Erythroblast (primary cell): ENCODE results near the gene ACP4.

Experiments used
- GATA1 ChIP-seq: IDR thresholded peaks from 2 replicates; pipeline ENCODE4 v1.6.1; 2011; ENCODE audit warnings: low read depth, mild to moderate bottlenecking, control low read depth, low read length, moderate library complexity
- POLR2A ChIP-seq: IDR thresholded peaks from 2 replicates; pipeline ENCODE4 v1.6.1; 2011; ENCODE audit warnings: mild to moderate bottlenecking, low read length

- TF ChIP-seq POLR2A (no peak), GATA1 (no peak)
Observed at GRCh38 chr19:50803633-50804419, 13.6 kb downstream of the ACP4 start.
